HG03520 (cell line): ENCODE results near the gene SRRM2.

ENCODE experiments used
- ATAC-seq: cut with Tn5 transposase; IDR thresholded peaks from one replicate; pipeline ENCODE4 v1.9.1; 2021; ENCODE audit warnings: mild to moderate bottlenecking, moderate library complexity; ENCODE audit not compliant: unreplicated experiment

The SRRM2 gene

GRCh38 chr16:2757344-2757743, 4.9 kb downstream of the SRRM2 start:
- ATAC-seq = no peak

DNA sequence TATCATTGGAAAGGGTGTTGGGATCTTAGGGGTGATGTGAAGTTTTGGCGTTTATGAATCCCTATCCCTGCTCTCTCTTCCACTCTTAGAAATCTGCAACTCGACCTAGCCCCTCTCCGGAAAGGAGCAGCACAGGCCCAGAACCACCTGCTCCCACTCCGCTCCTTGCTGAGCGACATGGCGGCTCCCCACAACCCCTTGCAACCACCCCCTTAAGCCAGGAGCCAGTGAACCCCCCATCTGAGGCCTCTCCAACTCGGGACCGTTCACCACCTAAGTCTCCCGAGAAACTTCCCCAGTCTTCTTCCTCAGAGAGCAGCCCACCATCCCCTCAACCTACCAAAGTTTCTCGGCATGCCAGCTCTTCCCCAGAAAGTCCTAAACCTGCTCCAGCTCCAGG, 9.0 kb downstream of the SRRM2 start:
- no peak for ATAC-seq

DNA sequence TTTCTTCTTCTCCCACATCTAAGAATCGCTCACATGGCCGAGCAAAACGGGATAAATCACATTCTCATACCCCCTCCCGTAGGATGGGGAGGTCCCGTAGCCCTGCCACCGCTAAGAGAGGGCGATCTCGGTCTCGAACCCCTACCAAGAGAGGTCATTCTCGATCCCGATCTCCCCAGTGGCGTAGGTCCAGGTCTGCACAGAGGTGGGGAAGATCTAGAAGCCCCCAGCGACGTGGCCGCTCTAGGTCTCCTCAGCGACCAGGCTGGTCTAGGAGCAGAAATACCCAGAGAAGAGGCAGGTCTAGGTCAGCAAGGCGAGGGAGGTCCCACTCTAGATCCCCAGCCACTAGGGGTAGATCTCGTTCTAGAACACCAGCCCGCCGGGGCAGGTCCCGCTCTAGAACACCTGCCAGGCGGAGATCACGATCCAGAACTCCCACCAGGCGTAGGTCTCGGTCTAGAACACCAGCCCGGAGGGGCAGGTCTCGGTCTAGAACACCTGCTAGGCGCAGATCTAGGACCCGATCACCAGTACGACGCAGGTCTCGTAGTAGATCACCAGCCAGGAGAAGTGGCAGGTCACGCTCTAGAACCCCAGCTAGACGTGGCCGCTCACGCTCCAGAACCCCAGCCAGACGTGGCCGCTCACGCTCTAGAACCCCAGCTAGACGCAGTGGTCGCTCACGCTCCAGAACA, 9.6 kb downstream of the SRRM2 start:
- no peak for ATAC-seq

DNA sequence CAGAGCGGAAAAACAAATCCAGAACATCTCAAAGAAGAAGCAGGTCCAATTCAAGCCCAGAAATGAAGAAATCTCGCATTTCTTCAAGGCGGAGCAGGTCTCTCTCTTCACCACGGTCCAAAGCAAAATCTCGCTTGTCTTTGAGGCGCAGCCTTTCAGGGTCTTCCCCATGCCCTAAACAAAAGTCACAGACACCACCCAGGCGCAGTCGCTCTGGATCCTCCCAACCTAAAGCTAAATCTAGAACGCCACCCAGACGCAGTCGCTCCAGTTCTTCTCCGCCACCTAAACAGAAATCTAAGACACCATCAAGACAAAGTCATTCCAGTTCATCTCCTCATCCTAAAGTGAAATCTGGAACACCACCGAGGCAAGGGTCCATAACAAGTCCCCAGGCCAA, 10.3 kb downstream of the SRRM2 start:
- no peak for ATAC-seq

GRCh38 chr16:2763173-2763572, 10.7 kb downstream of the SRRM2 start:
- no peak for ATAC-seq

DNA sequence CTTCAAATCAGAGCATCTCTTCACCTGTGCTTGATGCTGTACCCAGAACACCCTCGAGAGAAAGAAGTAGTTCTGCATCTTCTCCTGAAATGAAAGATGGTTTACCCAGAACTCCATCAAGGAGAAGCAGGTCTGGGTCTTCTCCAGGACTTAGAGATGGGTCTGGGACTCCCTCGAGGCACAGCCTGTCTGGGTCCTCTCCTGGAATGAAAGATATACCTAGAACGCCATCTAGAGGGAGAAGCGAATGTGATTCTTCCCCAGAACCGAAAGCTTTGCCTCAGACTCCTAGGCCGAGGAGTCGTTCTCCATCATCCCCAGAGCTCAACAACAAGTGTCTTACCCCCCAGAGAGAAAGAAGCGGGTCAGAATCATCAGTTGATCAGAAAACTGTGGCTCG, 12.3 kb downstream of the SRRM2 start:
- ATAC-seq = no peak

- ATAC-seq = no peak
These were observed 13.3 kb downstream of the SRRM2 start for GRCh38 chr16:2765462-2766404.

DNA sequence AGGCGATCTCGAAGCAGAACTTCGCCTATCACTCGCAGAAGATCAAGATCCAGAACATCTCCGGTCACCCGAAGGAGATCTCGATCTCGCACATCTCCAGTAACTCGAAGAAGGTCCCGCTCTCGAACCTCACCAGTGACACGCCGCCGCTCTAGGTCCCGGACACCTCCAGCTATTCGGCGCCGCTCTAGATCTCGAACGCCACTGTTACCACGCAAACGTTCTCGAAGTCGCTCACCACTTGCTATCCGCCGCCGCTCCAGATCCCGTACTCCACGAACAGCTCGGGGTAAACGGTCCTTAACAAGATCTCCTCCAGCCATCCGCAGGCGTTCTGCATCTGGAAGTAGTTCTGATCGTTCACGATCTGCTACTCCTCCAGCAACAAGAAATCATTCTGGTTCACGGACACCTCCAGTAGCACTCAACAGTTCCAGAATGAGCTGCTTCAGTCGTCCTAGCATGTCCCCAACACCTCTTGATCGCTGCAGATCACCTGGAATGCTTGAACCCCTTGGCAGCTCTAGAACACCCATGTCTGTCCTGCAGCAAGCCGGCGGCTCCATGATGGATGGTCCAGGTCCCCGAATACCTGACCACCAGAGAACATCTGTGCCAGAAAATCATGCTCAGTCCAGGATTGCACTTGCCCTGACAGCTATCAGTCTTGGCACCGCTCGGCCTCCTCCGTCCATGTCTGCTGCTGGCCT, 14.1 kb downstream of the SRRM2 start:
- ATAC-seq = no peak

DNA sequence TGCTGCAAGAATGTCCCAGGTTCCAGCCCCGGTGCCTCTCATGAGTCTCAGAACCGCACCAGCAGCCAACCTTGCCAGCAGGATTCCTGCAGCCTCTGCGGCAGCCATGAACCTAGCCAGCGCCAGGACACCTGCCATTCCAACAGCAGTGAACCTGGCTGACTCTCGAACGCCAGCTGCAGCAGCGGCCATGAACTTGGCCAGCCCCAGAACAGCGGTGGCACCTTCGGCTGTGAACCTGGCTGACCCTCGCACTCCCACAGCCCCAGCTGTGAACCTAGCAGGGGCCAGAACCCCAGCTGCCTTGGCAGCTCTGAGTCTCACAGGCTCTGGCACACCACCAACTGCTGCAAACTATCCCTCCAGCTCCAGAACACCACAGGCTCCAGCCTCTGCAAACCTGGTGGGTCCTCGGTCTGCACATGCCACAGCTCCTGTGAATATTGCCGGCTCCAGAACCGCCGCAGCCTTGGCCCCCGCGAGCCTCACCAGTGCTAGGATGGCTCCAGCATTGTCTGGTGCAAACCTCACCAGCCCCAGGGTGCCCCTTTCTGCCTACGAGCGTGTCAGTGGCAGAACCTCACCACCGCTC, 14.8 kb downstream of the SRRM2 start:
- no peak for ATAC-seq

DNA sequence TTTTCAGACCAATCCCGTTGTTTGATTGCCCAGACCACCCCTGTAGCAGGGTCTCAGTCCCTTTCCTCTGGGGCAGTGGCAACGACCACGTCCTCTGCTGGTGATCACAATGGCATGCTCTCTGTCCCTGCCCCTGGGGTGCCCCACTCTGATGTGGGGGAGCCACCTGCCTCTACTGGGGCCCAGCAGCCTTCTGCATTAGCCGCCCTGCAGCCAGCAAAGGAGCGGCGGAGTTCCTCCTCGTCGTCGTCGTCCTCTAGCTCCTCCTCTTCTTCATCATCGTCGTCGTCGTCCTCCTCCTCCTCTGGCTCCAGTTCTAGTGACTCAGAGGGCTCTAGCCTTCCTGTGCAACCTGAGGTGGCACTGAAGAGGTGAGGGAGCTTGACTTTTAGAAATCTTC, 15.5 kb downstream of the SRRM2 start:
- no peak for ATAC-seq

GRCh38 chr16:2768403-2769089, 16.1 kb downstream of the SRRM2 start:
- no peak for ATAC-seq

GRCh38 chr16:2769100-2769529, 16.7 kb downstream of the SRRM2 start:
- ATAC-seq = no peak

GRCh38 chr16:2769675-2770056, 17.2 kb downstream of the SRRM2 start:
- ATAC-seq = no peak

DNA sequence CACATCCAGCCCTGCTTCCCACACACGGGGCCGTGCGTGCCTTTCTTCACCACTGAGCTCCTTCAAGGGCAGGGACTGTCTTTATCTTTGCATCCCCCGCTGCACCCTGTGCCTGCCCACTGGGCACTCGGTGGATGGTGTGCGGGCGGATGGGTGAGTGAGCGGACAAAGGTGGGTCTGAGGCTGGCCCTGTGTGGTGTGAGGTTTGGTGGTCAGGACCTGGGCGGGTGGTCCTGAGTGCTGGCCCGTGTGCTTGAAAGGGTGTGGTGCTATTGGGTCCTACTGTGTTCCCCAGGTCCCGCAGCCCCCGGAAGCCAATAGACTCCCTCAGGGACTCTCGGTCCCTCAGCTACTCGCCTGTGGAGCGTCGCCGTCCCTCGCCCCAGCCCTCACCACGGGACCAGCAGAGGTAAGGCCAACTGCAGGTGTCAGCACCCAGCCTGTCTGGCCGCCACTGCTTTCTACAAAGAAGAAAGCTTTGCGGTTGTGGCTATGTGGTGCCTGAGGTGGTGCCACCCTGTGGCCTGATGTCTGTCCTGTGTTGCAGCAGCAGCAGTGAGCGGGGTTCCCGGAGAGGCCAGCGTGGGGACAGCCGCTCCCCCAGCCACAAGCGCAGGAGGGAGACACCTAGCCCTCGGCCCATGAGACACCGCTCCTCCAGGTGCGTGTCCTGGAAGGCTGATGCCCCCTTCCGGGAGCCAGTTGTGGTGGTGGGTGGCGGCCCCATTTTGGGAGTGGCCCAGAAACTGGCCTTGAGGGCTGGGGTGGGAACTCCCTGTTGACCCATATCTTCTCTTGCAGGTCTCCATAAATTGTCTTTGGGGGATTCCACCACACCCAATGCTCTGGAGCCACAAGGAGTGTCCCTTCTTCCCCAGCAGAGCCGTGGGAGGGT, 17.9 kb downstream of the SRRM2 start:
- no peak for ATAC-seq

DNA sequence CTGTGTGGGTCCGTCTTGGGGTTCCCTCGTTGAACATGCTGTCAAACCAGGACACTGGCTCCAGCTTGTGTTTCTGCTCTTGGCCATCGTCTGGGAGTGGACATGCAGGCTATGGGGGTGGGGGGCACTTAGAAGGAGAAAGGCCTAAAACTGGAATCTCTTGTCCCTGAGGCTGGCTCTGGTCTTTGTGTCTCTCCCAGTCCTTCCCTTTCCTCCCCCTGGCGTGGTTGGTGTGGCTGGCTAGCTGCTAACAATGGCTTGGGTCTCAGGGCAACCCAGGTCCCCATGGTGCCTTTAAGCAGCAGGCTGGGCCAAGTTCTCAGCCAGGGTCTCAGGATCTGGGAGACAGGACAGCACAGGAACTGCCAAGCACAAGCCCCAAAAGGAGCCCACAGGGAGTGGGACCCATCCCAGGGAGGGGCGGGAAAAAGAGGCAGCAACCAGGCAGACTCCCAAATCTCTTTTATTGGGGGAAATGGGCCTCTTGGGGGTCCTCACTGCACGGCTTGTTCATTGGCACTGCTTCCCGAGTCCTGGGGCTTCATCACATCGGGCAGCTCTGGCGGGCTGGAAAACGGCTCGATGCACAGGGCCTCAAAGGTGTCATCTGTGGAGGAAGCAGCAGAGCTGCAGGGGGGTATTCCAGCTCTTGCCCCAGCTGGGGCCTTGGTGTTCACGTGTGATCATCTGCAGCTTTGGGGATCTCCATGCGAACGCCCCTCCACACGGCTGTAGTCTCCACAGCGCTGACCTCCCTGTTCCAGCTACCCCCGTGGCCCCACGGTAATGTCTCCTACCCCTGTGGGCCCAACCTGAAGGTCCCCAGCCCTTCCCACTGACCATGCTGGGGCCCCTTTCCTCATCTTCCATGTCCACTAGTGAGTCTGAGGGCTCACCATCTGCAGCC, 19.3 kb downstream of the SRRM2 start:
- no peak for ATAC-seq

- ATAC-seq = no peak
These were observed 20.9 kb downstream of the SRRM2 start for GRCh38 chr16:2773188-2773968.

- ATAC-seq = no peak
These were observed 21.9 kb downstream of the SRRM2 start for GRCh38 chr16:2774161-2774891.
